ENCODE measurements around the gene MACO1. TPM values are rescaled to one million over a fixed set of nuclear protein-coding genes. Genes with fewer than 3 reads are reported as not detected.

MACO1 gene, protein sequence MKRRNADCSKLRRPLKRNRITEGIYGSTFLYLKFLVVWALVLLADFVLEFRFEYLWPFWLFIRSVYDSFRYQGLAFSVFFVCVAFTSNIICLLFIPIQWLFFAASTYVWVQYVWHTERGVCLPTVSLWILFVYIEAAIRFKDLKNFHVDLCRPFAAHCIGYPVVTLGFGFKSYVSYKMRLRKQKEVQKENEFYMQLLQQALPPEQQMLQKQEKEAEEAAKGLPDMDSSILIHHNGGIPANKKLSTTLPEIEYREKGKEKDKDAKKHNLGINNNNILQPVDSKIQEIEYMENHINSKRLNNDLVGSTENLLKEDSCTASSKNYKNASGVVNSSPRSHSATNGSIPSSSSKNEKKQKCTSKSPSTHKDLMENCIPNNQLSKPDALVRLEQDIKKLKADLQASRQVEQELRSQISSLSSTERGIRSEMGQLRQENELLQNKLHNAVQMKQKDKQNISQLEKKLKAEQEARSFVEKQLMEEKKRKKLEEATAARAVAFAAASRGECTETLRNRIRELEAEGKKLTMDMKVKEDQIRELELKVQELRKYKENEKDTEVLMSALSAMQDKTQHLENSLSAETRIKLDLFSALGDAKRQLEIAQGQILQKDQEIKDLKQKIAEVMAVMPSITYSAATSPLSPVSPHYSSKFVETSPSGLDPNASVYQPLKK
- total RNA-seq: 17.0 and 17.7 TPM in 2 replicates

GRCh38 chr1:25430073-25430966 lies at the start of gene MACO1:
TSS of gene MACO1 (plus strand) at chr1:25430897. CDS start at chr1:25431099, 202 bp downstream.

GRCh38 chr1:25420715-25421114 lies 10.0 kb upstream of the MACO1 start, which contains the start of gene RHCE:
TSS of gene RHCE (minus strand) at chr1:25420825. CDS start at chr1:25420786, 39 bp downstream.

DNA sequence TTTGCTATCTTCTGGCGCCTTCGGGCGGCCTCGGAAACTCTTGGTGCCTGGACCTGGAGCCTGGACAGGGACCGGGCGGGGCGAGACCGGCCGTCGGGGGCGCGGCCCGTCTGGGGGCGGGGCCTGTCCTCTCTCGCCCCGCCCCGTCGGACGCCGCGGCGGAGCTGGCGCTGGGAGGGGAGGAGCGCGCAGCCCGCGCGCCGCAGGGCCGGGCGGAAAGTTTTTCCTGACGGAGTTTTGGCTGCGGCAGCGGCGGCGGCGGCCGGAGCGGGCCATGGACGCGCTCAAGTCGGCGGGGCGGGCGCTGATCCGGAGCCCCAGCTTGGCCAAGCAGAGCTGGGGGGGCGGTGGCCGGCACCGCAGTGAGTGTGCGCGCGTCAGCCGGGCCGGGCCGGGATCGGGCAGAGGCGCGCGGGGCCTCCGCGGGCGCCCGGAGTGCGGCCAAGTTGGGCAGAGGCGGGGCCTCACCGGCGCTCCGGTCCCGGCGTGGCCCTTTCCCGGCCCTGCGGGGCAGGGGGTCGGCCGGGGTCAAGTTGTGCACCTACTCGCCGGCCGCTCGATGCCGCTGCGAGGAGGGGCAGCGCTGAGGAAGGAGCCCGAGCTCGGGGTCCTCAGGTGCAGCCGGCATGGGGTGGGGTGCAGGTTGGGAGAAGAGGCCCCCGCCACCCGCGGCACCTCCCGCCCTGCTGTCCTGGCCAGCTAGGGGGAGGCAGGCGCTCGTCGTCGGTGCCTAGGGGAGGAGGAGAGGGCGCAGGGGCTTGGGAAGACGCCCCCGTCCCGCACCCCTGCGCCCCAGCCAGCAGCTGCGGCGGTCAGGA lies 112.9 kb downstream of the MACO1 start, which contains the start of gene LDLRAP1:
Gene LDLRAP1, plus strand, starts transcription at position 182 of the 818 bp plus-strand sequence. Its CDS starts 93 bp downstream, at position 275.

Other genes starting within 250 kb of the MACO1 start
- gene SYF2, start 198.4 kb upstream of the MACO1 start, total RNA-seq: 34.7 and 36.5 TPM in 2 replicates
- gene RSRP1, start 183.4 kb upstream of the MACO1 start, total RNA-seq: 103 and 117 TPM in 2 replicates
- under 0.01 TPM in 1 of 2 replicates, not detected in the other for gene RHD, start 158.4 kb upstream of the MACO1 start, total RNA-seq
- gene TMEM50A, start 92.6 kb upstream of the MACO1 start, total RNA-seq: 169 and 183 TPM in 2 replicates
- 0.09 and 0.19 TPM in 2 replicates for gene RHCE, start 10.1 kb upstream of the MACO1 start, total RNA-seq
- 11.4 and 14.7 TPM in 2 replicates for gene LDLRAP1, start 112.7 kb downstream of the MACO1 start, total RNA-seq
- gene MAN1C1, start 185.9 kb downstream of the MACO1 start, total RNA-seq: 0.18 and 0.19 TPM in 2 replicates